ENCODE results near the gene CFHR2.
"Not testable (repeated sequence)": the region's sequence is repeated elsewhere in the genome, so short reads cannot be mapped to it uniquely, and the experiment has no call there.

DNA sequence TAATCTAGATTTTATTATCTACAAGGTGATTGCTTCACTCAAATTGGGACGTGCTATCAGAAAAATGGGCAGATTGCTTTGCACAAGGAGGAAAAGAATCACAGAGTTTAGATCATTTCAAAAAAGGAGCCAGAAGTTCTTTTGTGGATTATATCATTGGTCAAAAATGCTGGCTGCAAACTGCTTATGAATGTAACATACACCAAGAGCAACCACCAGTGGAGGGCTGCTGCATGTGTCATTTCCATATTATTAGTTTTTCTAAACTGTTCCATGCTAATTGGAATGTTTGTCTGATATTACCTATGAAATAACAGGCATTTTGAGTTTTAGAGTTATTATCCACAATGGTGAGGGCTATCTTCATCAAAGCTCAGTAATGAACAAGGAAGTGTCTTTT is 16.7 kb upstream of the CFHR2 start:
- TF ChIP-seq, protein P1, sequence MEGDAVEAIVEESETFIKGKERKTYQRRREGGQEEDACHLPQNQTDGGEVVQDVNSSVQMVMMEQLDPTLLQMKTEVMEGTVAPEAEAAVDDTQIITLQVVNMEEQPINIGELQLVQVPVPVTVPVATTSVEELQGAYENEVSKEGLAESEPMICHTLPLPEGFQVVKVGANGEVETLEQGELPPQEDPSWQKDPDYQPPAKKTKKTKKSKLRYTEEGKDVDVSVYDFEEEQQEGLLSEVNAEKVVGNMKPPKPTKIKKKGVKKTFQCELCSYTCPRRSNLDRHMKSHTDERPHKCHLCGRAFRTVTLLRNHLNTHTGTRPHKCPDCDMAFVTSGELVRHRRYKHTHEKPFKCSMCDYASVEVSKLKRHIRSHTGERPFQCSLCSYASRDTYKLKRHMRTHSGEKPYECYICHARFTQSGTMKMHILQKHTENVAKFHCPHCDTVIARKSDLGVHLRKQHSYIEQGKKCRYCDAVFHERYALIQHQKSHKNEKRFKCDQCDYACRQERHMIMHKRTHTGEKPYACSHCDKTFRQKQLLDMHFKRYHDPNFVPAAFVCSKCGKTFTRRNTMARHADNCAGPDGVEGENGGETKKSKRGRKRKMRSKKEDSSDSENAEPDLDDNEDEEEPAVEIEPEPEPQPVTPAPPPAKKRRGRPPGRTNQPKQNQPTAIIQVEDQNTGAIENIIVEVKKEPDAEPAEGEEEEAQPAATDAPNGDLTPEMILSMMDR (IDR thresholded peaks at IDR 0.05): not testable (repeated sequence)
- not testable (repeated sequence) for TF ChIP-seq POLR2A, EP300 (IDR thresholded peaks at IDR 0.05)
